ENCODE data around the gene DPPA3. TPM values are rescaled to one million over a fixed set of nuclear protein-coding genes. Genes with fewer than 3 reads are reported as not detected.

The DPPA3 gene
- total and polyA plus RNA-seq, 2 of the 8 experiments (the other 6 are each of a cell fraction or from before 2014, with no cell fraction given) = 0.30 to 1.2 TPM

- no peak for TF ChIP-seq ATF2 (IDR thresholded peaks at IDR 0.05; ENCODE audit: low read length)
Observed at GRCh38 chr12:7705846-7706245, 5.4 kb upstream of the DPPA3 start (continued).
